GM12874 (cell line): Measurements from ENCODE around the gene SPATA31D1.
"Not testable (repeated sequence)": the region's sequence is repeated elsewhere in the genome, so short reads cannot be mapped to it uniquely, and the experiment has no call there.

Experiments
- CTCF ChIP-seq: IDR thresholded peaks from 2 replicates; pipeline ENCODE4 v1.5.1; 2011; ENCODE audit warnings: low read depth, mild to moderate bottlenecking, control low read depth, low read length, moderate library complexity; ENCODE audit not compliant: insufficient read depth

The SPATA31D1 gene

GRCh38 chr9:81988472-81988871 lies at the start of gene SPATA31D1:
SPATA31D1 (plus strand) TSS chr9:81988772; CDS start chr9:81988819, 47 bp downstream.
- TF ChIP-seq CTCF, result not testable (repeated sequence)

- TF ChIP-seq CTCF, result not testable (repeated sequence)
These were observed 45.2 kb upstream of the SPATA31D1 start, which contains the start of gene SPATA31D3 for GRCh38 chr9:81943393-81943792. SPATA31D3 (plus strand) TSS chr9:81943500; CDS start chr9:81943586, 86 bp downstream.

- TF ChIP-seq CTCF, result no peak
These were observed 35.5 kb upstream of the SPATA31D1 start for GRCh38 chr9:81953096-81953495.

- no peak for TF ChIP-seq CTCF
These were observed 32.9 kb upstream of the SPATA31D1 start for GRCh38 chr9:81955625-81956024.

- TF ChIP-seq CTCF, result no peak
These were observed 24.1 kb upstream of the SPATA31D1 start for GRCh38 chr9:81964218-81965171.

GRCh38 chr9:81968026-81968425 lies 20.5 kb upstream of the SPATA31D1 start:
- no peak for TF ChIP-seq CTCF

GRCh38 chr9:81969971-81970370 lies 18.6 kb upstream of the SPATA31D1 start:
- TF ChIP-seq CTCF, result no peak
